Coronary artery (tissue), 2 donors: ENCODE data around the gene NPBWR2.

Source experiments
- DNase-seq: peaks from one replicate; pipeline ENCODE4 v3.0.0-alpha.2; 2017; ENCODE audit warnings: low spot score
- H3K27ac ChIP-seq, 2 donors: fragments of 200-600 bp; sonication (generic); one replicate each; pipeline ENCODE4 v1.5.1; 2016 to 2019
- H3K4me3 ChIP-seq: fragments of 200-600 bp; sonication (generic); 2 replicates; pipeline ENCODE4 v1.5.1; 2016; ENCODE audit warnings: mild to moderate bottlenecking, moderate library complexity
- CTCF ChIP-seq: fragments of 200-600 bp; sonication (generic); IDR thresholded peaks from one replicate; pipeline ENCODE4 v1.5.1; 2019; ENCODE audit warnings: antibody characterized with exemption

The NPBWR2 gene

DNA sequence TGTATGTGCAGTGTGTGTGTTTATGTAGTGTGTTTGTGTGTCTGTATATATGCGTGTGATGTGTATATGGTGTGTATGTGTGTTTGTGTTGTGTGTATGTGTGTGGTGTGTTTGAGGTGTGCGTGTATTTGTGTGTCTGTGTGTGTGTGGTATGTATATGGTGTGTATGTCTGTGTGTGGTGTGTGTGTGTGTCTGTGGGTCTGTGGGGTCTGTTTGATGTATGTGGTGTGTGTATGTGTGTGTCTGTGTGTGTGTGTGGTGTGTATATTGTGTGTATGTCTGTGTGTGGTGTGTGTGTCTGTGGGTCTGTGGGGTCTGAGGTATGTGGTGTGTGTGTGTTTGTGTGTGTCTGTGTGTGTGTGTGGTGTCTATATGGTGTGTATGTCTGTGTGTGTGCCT is 46.0 kb upstream of the NPBWR2 start:
- Histone ChIP-seq H3K4me3 (no peak overlapping the region), H3K27ac (no peak overlapping the region)
- DNase-seq: no peak
- no peak for TF ChIP-seq CTCF

- Histone ChIP-seq H3K4me3 (no peak overlapping the region), H3K27ac (no peak overlapping the region)
- TF ChIP-seq CTCF: no peak
- no peak for DNase-seq
Observed at GRCh38 chr20:64152906-64153305, 45.5 kb upstream of the NPBWR2 start.

DNA sequence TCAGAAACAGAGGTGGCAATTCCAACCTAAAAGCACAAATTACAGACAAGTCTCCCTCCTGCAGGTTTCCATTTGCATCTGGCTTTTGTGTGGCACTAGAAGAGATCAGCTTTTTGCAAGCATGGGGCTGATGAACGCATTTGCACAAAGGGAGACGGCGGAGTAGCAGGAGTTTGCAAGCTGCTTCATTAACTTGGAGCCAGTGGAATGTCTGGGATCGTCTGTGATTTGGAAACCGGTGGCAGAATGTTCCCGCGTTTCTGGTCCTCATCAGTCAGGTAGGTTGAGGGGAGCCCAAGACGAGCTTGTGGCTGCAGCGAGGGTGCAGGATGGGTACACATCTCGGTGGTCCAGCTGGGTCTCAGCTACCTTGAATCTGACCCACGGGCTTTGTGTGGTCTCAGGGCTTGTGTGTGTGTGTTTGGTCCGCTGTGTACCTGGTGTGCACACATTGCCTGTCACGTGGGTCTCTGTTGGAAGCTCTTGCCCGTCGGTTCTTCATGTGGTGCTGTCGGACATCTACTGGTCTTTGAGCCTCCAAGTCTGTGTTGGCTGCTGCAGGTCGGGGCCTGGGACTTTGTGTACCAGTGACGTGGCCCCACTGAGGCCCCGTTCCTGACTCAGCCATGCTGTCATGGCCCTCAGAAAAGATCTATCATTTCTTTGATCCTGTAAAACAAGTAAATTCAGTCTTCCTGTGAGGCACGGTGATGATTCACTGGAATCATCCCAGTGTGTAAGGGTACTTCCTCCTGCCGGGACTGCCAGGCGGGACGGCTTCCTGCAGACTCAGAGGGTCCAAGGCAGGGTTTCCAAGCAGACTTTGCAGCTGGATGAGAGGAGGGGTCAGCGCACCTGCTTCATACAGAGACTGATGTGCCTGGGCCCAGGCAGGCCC is 44.5 kb upstream of the NPBWR2 start:
- no peak for TF ChIP-seq CTCF
- no peak for DNase-seq
- Histone ChIP-seq H3K27ac (no peak overlapping the region), H3K4me3 (no peak overlapping the region)

GRCh38 chr20:64150756-64151632 is 43.6 kb upstream of the NPBWR2 start:
- Histone ChIP-seq H3K4me3 (no peak overlapping the region), H3K27ac (no peak overlapping the region)
- DNase-seq: no peak
- TF ChIP-seq CTCF: no peak

GRCh38 chr20:64149809-64150560 is 42.6 kb upstream of the NPBWR2 start:
- no peak overlapping the region for H3K4me3 ChIP-seq
- no peak for DNase-seq
- no peak for TF ChIP-seq CTCF
- no peak overlapping the region for H3K27ac ChIP-seq

GRCh38 chr20:64149141-64149540 is 41.8 kb upstream of the NPBWR2 start:
- no peak overlapping the region for H3K27ac ChIP-seq
- TF ChIP-seq CTCF: no peak
- no peak for DNase-seq
- no peak overlapping the region for H3K4me3 ChIP-seq
